Testis (tissue), 2 donors: ENCODE results near the gene FBXO5.

Experiments used
- CTCF ChIP-seq, 3 experiments: fragments of 450-650 bp in 2 of 3; fragments of 200-600 bp in 1 of 3; sonication (generic) in 1 of 3; IDR thresholded peaks; one replicate each; pipeline ENCODE4 v1.5.1; 2016 to 2019; ENCODE audit warnings: antibody characterized with exemption in 3 of 3, mild to moderate bottlenecking in 2 of 3, moderate library complexity in 1 of 3
- POLR2A ChIP-seq: fragments of 450-650 bp; IDR thresholded peaks from one replicate; pipeline ENCODE4 v1.6.1; 2017; ENCODE audit warnings: antibody characterized with exemption, mild to moderate bottlenecking, moderate library complexity

DNA sequence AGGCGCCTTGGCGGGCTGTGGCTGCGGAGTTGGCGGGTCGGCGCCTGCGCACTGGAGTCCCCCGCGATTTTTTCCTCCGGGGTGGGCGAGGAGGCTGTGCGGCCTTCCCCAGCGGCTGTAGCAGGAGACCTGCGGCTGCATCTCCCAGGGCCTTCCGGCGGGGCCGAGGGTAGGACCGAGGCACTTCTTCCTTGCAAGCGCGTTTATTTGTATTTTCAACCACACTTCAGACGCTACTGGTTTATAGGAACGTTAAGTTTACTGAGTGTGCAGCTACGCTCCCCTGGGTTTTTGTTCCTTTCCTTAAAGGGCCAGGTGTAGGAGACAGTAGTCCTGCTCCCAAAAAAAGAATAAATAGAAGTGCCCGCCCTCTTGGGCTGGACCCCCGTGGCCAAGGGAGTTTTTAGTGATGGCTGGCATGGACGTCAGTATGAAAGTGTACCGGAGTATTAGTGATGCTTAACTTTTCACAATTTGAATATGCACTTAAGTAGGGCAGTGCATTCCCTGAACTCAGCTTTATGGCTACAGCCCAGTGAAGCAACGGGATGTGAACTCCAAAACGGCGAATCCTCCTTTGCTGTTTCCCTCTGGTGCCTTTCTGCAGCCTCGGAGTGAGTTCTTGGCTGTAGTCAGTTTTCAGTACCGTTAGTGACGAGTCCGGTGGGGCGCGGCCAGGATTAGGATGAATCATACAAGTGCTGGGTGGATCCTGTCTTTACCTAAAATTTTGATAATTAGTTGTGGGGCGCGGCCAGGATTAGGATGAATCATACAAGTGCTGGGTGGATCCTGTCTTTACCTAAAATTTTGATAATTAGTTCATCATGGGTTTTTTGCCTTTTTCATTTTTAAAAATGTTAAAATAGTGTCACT, 1.0 kb upstream of the FBXO5 start:
- TF ChIP-seq CTCF (IDR thresholded peaks at IDR 0.05) (peak in 1 of 3 experiments; percentile 6), POLR2A (no peak)
